HEK293 (cell line): Measurements from ENCODE around the gene CLEC4G.
"Not testable (repeated sequence)": the region's sequence is repeated elsewhere in the genome, so short reads cannot be mapped to it uniquely, and the experiment has no call there.

Experiments used
- CTCF ChIA-PET: fragments of 350-600 bp; formaldehyde crosslinking; extraction: SDS; loops from one replicate; lab custom pipeline; 2021; ENCODE audit warnings: antibody characterized with exemption; lab: Yijun Ruan, JAX
- POLR2A ChIA-PET: fragments of 300-600 bp; formaldehyde crosslinking; extraction: SDS; loops from one replicate; lab custom pipeline; 2020; ENCODE audit warnings: antibody characterized with exemption, inconsistent platforms; lab: Yijun Ruan, JAX
- H3K27ac ChIP-seq: fragments of 200-500 bp; sonication (Bioruptor generic); 2 replicates; pipeline ENCODE4 v1.5.1; 2014; ENCODE audit warnings: low read depth, low read length, control low read depth, inconsistent platforms; ENCODE audit errors: extremely low read depth
- H3K36me3 ChIP-seq, 2 experiments: fragments of 200-500 bp in 1 of 2; sonication (Bioruptor generic) in 1 of 2; 1 replicate in 1 of 2; 2 replicates in 1 of 2; pipeline ENCODE4 v1.5.1; 2014 to 2017; ENCODE audit warnings: inconsistent platforms in 2 of 2, low read length in 2 of 2; ENCODE audit not compliant: control insufficient read depth in 2 of 2, insufficient read depth in 1 of 2
- H3K4me1 ChIP-seq: fragments of 200-500 bp; sonication (Bioruptor generic); 2 replicates; pipeline ENCODE4 v1.5.1; 2014; ENCODE audit warnings: mild to moderate bottlenecking, low read length, inconsistent platforms; ENCODE audit not compliant: control insufficient read depth, insufficient read depth
- H3K4me3 ChIP-seq: 2 replicates; pipeline ENCODE4 v1.5.1; 2011; ENCODE audit warnings: low read depth, mild to moderate bottlenecking, control low read depth, low read length, moderate library complexity
- H3K9me3 ChIP-seq: fragments of 200-500 bp; sonication (Bioruptor generic); 2 replicates; pipeline ENCODE4 v1.5.1; 2014; ENCODE audit warnings: low read depth, low read length, inconsistent platforms; ENCODE audit not compliant: control insufficient read depth, insufficient read depth
- IKZF3 ChIP-seq: fragments of 450-650 bp; IDR thresholded peaks from 2 replicates; pipeline ENCODE4 v1.5.0; 2018; ENCODE audit warnings: missing biosample characterization, mild to moderate bottlenecking, missing genetic modification characterization, moderate library complexity
- KLF8 ChIP-seq: fragments of 450-650 bp; formaldehyde crosslinking; IDR thresholded peaks from 2 replicates; pipeline ENCODE4 v1.5.1; 2016; ENCODE audit warnings: missing biosample characterization, missing genetic modification characterization
- PRDM1 ChIP-seq: fragments of 450-650 bp; formaldehyde crosslinking; IDR thresholded peaks from 2 replicates; pipeline ENCODE4; 2016; ENCODE audit warnings: missing biosample characterization, missing genetic modification characterization
- ZBTB7A ChIP-seq: fragments of 450-650 bp; formaldehyde crosslinking; IDR thresholded peaks from 2 replicates; pipeline ENCODE4 v1.5.1; 2016; ENCODE audit warnings: low read depth, missing biosample characterization, missing genetic modification characterization
- ZFHX2 ChIP-seq: fragments of 450-650 bp; formaldehyde crosslinking; conservative IDR thresholded peaks from 2 replicates; pipeline ENCODE4 v1.5.1; 2016; ENCODE audit warnings: missing biosample characterization, missing genetic modification characterization
- ZFP37 ChIP-seq: fragments of 450-650 bp; formaldehyde crosslinking; IDR thresholded peaks from 2 replicates; pipeline ENCODE4 v1.5.1; 2016; ENCODE audit warnings: missing biosample characterization, missing genetic modification characterization
- ZNF341 ChIP-seq: fragments of 450-650 bp; formaldehyde crosslinking; IDR thresholded peaks from 2 replicates; pipeline ENCODE4; 2016; ENCODE audit warnings: low read depth, missing biosample characterization, missing genetic modification characterization
- ZNF350 ChIP-seq: fragments of 450-650 bp; formaldehyde crosslinking; IDR thresholded peaks from 2 replicates; pipeline ENCODE4 v1.5.0; 2017; ENCODE audit warnings: missing biosample characterization, mild to moderate bottlenecking, missing genetic modification characterization
- ZNF394 ChIP-seq: fragments of 450-650 bp; formaldehyde crosslinking; IDR thresholded peaks from 2 replicates; pipeline ENCODE4 v1.5.1; 2016; ENCODE audit warnings: missing biosample characterization, missing genetic modification characterization, mild to moderate bottlenecking, moderate library complexity, borderline replicate concordance
- ZNF426 ChIP-seq: fragments of 450-650 bp; formaldehyde crosslinking; IDR thresholded peaks from 2 replicates; pipeline ENCODE4 v1.5.1; 2017; ENCODE audit warnings: missing biosample characterization, missing genetic modification characterization, mild to moderate bottlenecking, inconsistent platforms, moderate library complexity
- ZNF548 ChIP-seq: fragments of 450-650 bp; formaldehyde crosslinking; IDR thresholded peaks from 2 replicates; pipeline ENCODE4 v1.5.1; 2016; ENCODE audit warnings: missing biosample characterization, missing genetic modification characterization
- ZNF658 ChIP-seq: fragments of 450-650 bp; formaldehyde crosslinking; IDR thresholded peaks from 2 replicates; pipeline ENCODE4; 2016; ENCODE audit warnings: missing biosample characterization, missing genetic modification characterization
- ZNF776 ChIP-seq: fragments of 450-650 bp; formaldehyde crosslinking; IDR thresholded peaks from 2 replicates; pipeline ENCODE4 v1.5.0; 2017; ENCODE audit warnings: missing biosample characterization, missing genetic modification characterization, borderline replicate concordance
- ZNF843 ChIP-seq: fragments of 450-650 bp; formaldehyde crosslinking; IDR thresholded peaks from 2 replicates; pipeline ENCODE4 v1.5.1; 2016; ENCODE audit warnings: missing biosample characterization, missing genetic modification characterization
- TF ChIP-seq, protein P1 (sequence below): fragments of 450-650 bp; formaldehyde crosslinking; conservative IDR thresholded peaks from 2 replicates; pipeline ENCODE4 v1.5.1; 2016; ENCODE audit warnings: low read depth, missing biosample characterization, missing genetic modification characterization
- TF ChIP-seq, protein P2 (sequence below): fragments of 450-650 bp; formaldehyde crosslinking; IDR thresholded peaks from 2 replicates; pipeline ENCODE4 v1.5.1; 2016; ENCODE audit warnings: missing biosample characterization, missing genetic modification characterization
- TF ChIP-seq, protein P3 (sequence below): fragments of 450-650 bp; formaldehyde crosslinking; IDR thresholded peaks from 2 replicates; pipeline ENCODE4 v1.5.1; 2016; ENCODE audit warnings: missing biosample characterization, missing genetic modification characterization

Gene CLEC4G

DNA sequence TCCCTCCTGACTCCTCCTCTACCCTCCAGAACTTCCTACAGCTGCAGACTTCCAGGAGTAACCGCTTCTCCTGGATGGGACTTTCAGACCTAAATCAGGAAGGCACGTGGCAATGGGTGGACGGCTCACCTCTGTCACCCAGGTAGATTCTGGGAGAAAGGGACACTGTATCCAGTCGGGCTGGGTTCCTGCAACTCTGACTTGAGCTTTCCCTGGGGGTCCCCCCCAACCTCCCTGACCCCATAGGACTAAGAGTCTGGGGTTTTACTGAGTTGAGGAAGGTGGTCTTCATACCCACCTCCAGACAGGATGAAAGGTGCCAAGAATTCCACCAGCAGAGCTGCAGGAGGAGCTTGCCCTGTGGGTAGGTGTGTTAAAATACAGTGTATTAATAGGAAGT is 35.6 kb upstream of the CLEC4G start (continued):
- TF ChIP-seq ZNF776 (tag by site-specific recombination): no peak

DNA sequence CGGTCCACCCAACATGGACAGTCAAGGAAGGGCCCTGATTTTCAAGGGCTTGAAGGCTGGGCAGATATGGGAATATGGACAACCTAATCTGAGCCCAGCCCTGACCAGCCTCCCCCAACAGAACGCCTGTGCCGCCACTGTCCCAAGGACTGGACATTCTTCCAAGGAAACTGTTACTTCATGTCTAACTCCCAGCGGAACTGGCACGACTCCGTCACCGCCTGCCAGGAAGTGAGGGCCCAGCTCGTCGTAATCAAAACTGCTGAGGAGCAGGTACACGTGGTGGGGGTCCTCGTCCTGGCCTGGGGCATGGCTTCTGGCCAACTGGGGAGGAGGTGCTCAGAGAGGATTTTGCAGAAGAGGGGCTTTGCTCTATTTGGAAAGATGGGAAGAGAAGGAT is 34.6 kb upstream of the CLEC4G start:
- POLR2A ChIA-PET: interaction anchor here (0.6 to 1.1 kb wide), 2 partner anchors 17 to 451 kb away, joined by 3 read pairs; no protein-coding TSS in a partner anchor

DNA sequence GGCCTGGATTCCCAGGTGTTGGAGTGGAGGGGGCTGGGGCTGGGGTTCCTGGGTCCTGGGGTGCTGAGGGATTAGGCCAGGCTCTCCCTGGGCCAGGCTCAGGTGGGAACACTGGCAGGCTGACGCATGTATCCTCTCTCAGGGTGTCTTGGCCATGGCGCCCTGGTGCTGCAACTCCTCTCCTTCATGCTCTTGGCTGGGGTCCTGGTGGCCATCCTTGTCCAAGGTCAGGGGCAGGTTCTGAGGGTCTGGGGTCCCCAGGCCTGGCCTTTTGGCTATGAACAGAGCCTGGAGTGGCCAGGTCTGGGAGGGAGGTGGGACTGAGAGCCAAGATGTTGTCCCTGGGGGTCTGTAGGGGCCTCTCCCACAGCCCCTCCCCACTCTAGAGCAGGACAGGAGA is 33.1 kb upstream of the CLEC4G start:
- H3K9me3 ChIP-seq, POLR2A ChIA-PET, CTCF ChIA-PET, H3K4me1 ChIP-seq, H3K36me3 ChIP-seq, H3K4me3 ChIP-seq, H3K27ac ChIP-seq: not testable (repeated sequence)

More for the DNA sequence above, 34.6 kb upstream of the CLEC4G start:
- TF ChIP-seq, protein P1, sequence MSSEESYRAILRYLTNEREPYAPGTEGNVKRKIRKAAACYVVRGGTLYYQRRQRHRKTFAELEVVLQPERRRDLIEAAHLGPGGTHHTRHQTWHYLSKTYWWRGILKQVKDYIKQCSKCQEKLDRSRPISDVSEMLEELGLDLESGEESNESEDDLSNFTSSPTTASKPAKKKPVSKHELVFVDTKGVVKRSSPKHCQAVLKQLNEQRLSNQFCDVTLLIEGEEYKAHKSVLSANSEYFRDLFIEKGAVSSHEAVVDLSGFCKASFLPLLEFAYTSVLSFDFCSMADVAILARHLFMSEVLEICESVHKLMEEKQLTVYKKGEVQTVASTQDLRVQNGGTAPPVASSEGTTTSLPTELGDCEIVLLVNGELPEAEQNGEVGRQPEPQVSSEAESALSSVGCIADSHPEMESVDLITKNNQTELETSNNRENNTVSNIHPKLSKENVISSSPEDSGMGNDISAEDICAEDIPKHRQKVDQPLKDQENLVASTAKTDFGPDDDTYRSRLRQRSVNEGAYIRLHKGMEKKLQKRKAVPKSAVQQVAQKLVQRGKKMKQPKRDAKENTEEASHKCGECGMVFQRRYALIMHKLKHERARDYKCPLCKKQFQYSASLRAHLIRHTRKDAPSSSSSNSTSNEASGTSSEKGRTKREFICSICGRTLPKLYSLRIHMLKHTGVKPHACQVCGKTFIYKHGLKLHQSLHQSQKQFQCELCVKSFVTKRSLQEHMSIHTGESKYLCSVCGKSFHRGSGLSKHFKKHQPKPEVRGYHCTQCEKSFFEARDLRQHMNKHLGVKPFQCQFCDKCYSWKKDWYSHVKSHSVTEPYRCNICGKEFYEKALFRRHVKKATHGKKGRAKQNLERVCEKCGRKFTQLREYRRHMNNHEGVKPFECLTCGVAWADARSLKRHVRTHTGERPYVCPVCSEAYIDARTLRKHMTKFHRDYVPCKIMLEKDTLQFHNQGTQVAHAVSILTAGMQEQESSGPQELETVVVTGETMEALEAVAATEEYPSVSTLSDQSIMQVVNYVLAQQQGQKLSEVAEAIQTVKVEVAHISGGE (tag by site-specific recombination): no peak
- TF ChIP-seq KLF8 (tag by site-specific recombination) (no peak), ZBTB7A (tag by site-specific recombination) (no peak), ZFP37 (tag by site-specific recombination) (no peak), ZNF548 (tag by site-specific recombination) (no peak), ZNF341 (tag by site-specific recombination) (no peak), ZNF658 (tag by site-specific recombination) (no peak), PRDM1 (tag by site-specific recombination) (no peak), ZNF350 (tag by site-specific recombination) (no peak), IKZF3 (tag by site-specific recombination) (no peak), ZNF394 (tag by site-specific recombination) (no peak), ZFHX2 (tag by site-specific recombination) (no peak), ZNF843 (tag by site-specific recombination) (no peak), ZNF426 (tag by site-specific recombination) (no peak)
- TF ChIP-seq, protein P2, sequence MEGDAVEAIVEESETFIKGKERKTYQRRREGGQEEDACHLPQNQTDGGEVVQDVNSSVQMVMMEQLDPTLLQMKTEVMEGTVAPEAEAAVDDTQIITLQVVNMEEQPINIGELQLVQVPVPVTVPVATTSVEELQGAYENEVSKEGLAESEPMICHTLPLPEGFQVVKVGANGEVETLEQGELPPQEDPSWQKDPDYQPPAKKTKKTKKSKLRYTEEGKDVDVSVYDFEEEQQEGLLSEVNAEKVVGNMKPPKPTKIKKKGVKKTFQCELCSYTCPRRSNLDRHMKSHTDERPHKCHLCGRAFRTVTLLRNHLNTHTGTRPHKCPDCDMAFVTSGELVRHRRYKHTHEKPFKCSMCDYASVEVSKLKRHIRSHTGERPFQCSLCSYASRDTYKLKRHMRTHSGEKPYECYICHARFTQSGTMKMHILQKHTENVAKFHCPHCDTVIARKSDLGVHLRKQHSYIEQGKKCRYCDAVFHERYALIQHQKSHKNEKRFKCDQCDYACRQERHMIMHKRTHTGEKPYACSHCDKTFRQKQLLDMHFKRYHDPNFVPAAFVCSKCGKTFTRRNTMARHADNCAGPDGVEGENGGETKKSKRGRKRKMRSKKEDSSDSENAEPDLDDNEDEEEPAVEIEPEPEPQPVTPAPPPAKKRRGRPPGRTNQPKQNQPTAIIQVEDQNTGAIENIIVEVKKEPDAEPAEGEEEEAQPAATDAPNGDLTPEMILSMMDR (tag by site-specific recombination): no peak
- TF ChIP-seq, protein P3, sequence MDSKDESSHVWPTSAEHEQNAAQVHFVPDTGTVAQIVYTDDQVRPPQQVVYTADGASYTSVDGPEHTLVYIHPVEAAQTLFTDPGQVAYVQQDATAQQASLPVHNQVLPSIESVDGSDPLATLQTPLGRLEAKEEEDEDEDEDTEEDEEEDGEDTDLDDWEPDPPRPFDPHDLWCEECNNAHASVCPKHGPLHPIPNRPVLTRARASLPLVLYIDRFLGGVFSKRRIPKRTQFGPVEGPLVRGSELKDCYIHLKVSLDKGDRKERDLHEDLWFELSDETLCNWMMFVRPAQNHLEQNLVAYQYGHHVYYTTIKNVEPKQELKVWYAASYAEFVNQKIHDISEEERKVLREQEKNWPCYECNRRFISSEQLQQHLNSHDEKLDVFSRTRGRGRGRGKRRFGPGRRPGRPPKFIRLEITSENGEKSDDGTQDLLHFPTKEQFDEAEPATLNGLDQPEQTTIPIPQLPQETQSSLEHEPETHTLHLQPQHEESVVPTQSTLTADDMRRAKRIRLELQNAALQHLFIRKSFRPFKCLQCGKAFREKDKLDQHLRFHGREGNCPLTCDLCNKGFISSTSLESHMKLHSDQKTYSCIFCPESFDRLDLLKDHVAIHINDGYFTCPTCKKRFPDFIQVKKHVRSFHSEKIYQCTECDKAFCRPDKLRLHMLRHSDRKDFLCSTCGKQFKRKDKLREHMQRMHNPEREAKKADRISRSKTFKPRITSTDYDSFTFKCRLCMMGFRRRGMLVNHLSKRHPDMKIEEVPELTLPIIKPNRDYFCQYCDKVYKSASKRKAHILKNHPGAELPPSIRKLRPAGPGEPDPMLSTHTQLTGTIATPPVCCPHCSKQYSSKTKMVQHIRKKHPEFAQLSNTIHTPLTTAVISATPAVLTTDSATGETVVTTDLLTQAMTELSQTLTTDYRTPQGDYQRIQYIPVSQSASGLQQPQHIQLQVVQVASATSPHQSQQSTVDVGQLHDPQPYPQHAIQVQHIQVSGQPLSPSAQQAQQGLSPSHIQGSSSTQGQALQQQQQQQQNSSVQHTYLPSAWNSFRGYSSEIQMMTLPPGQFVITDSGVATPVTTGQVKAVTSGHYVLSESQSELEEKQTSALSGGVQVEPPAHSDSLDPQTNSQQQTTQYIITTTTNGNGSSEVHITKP: no peak
- Histone ChIP-seq H3K4me1 (no peaks in the 10 kb centered on the region), H3K9me3 (no peaks in the 10 kb centered on the region), H3K36me3 (no peaks in the 10 kb centered on the region), H3K27ac (no peak overlapping the region), H3K4me3 (no peak overlapping the region)
- CTCF ChIA-PET: no interaction called here

DNA sequence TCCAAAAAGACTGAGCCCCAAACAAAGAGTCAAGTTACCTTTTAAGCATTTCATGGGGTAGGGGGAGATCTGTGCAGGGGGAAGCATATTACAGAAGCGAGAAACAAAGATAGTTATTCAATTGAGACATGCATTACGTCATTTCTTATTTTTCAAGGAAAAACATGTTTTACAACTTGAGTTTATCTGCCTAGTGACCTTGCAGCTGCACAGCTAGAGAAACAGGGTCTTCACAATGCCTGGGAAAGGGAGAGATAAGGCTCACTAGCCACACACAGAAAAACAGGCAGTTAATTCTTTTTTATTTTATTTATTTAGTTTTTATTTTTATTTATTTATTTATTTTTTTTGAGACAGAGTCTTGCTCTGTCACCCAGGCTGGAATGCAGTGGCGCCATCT is 32.2 kb upstream of the CLEC4G start:
- POLR2A ChIA-PET, H3K27ac ChIP-seq, H3K4me3 ChIP-seq, H3K36me3 ChIP-seq, CTCF ChIA-PET, H3K4me1 ChIP-seq, H3K9me3 ChIP-seq: not testable (repeated sequence)
